ENCODE data around the gene CKAP2L.

DNA sequence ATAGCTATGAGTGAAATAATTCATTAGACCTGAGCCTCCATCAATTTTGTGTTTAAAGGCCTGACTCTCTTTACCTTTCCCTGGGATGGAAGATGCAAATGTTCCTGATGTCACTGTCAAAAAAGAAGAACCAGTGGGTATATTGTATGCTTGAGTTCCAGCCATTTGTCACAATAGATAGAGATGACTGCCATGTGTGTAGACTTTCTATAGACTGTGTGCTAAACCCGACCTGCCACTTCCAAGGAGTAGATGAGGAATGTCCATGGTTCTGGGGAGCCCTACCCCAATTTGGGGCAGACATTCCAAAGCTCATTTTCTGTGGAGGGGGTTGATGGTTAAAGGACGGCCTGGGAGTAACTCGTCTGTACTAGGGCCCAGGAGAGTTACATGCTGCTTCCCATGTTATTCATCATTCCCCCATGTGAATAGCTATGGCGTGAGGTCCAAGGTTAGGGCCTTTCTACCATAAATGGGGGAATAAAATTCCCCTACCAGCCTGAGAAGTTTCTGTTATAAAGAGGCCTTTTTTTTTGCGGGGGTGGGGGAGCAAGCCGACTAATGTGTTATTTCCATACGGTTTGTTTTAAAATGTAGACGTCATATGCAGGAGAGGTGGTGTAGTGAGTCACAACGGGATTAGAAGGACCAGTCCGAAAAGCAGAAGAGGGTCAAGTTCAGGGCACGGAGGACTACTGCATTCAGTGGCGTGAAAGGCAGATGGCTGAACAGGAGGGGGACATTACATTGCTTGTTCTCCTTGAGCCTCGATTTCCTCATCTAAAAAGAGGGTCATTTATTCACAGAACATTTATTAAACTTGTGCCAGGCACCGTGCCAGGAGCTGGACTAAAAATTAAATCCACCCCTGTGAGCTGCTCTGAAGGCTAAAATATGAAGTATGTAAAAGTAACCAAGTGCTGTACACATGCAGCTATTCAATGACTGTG lies 48.2 kb upstream of the CKAP2L start:
- TF ChIP-seq, protein P1, sequence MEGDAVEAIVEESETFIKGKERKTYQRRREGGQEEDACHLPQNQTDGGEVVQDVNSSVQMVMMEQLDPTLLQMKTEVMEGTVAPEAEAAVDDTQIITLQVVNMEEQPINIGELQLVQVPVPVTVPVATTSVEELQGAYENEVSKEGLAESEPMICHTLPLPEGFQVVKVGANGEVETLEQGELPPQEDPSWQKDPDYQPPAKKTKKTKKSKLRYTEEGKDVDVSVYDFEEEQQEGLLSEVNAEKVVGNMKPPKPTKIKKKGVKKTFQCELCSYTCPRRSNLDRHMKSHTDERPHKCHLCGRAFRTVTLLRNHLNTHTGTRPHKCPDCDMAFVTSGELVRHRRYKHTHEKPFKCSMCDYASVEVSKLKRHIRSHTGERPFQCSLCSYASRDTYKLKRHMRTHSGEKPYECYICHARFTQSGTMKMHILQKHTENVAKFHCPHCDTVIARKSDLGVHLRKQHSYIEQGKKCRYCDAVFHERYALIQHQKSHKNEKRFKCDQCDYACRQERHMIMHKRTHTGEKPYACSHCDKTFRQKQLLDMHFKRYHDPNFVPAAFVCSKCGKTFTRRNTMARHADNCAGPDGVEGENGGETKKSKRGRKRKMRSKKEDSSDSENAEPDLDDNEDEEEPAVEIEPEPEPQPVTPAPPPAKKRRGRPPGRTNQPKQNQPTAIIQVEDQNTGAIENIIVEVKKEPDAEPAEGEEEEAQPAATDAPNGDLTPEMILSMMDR (IDR thresholded peaks at IDR 0.05), result no peak
- TF ChIP-seq POLR2A (IDR thresholded peaks at IDR 0.05), result no peak

All from heart left ventricle (tissue), 13 donors.